Ascending aorta (tissue), 2 donors: ENCODE results near the gene DDI2. TPM values are rescaled to one million over a fixed set of nuclear protein-coding genes. Genes with fewer than 3 reads are reported as not detected.
A peak's percentile ranks its signal among the peaks of the same experiment; 100 is the strongest.

Experiments used
- DNase-seq, 2 donors: peaks; one replicate each; pipeline ENCODE4 v3.0.0-alpha.2; 2019; ENCODE audit warnings: low spot score in 2 of 2
- H3K27ac ChIP-seq, 2 donors: fragments of 200-600 bp; sonication (generic); one replicate each; pipeline ENCODE4 v1.5.1; 2016 to 2017; ENCODE audit warnings: mild to moderate bottlenecking in 1 of 2
- H3K27me3 ChIP-seq: fragments of 200-600 bp; sonication (generic); one replicate; pipeline ENCODE4 v1.5.1; 2017
- H3K36me3 ChIP-seq, 2 donors: fragments of 200-600 bp; sonication (generic); one replicate each; pipeline ENCODE4 v1.5.1; 2016
- H3K4me1 ChIP-seq, 2 donors: fragments of 200-600 bp; sonication (generic); one replicate each; pipeline ENCODE4 v1.5.1; 2016 to 2017; ENCODE audit warnings: mild to moderate bottlenecking in 1 of 2
- H3K4me3 ChIP-seq, 2 donors: fragments of 200-600 bp; sonication (generic); one replicate each; pipeline ENCODE4 v1.5.1; 2016 to 2017; ENCODE audit warnings: mild to moderate bottlenecking in 1 of 2
- H3K9me3 ChIP-seq, 2 donors: fragments of 200-600 bp; sonication (generic); one replicate each; pipeline ENCODE4 v1.5.1; 2016
- CTCF ChIP-seq, 3 experiments: fragments of 200-600 bp in 2 of 3; fragments of 450-650 bp in 1 of 3; sonication (generic) in 2 of 3; IDR thresholded peaks; one replicate each; pipeline ENCODE4 v1.5.1; 2016 to 2019; ENCODE audit warnings: antibody characterized with exemption in 3 of 3, mild to moderate bottlenecking in 1 of 3, moderate library complexity in 1 of 3
- intact Hi-C: fragments of 100-400 bp; cut with DNase I; formaldehyde crosslinking; loops from one replicate; pipeline ENCODE4 v1.15.1; 2023
- total RNA-seq: library from RNA; depleted of rRNA; stranded (reverse); fragments of >200 nt; gene quantifications from one replicate; pipeline ENCODE4 v1.1.0, GENCODE V29; 2016

Gene DDI2
- total RNA-seq, 1 donor from 2014 or later, result 13.0 TPM

- Histone ChIP-seq H3K27me3 (no peaks in the 10 kb centered on the region), H3K4me3 (no peak overlapping the region), H3K4me1 (peaks cover 0 to 12% of the 10 kb centered on the region in 2 donors), H3K27ac (no peak overlapping the region), H3K36me3 (peaks cover 13 to 14% of the 10 kb centered on the region in 2 donors), H3K9me3 (no peaks in the 10 kb centered on the region)
- no peak for TF ChIP-seq CTCF (IDR thresholded peaks at IDR 0.05)
- intact Hi-C loops, result no loop called here
- DNase-seq, result no peak
Measured at GRCh38 chr1:15712168-15712567, 94.9 kb downstream of the DDI2 start.

- DNase-seq, result no peak
- Histone ChIP-seq H3K4me1 (peaks cover 0 to 12% of the 10 kb centered on the region in 2 donors), H3K36me3 (peaks cover 37 to 38% of the 10 kb centered on the region in 2 donors), H3K27me3 (no peaks in the 10 kb centered on the region), H3K27ac (peak overlapping the region; percentile 19 to 33), H3K4me3 (no peak overlapping the region), H3K9me3 (no peaks in the 10 kb centered on the region)
- TF ChIP-seq CTCF (IDR thresholded peaks at IDR 0.05), result no peak
- intact Hi-C loops, result no loop called here
Measured at GRCh38 chr1:15714406-15715136, 97.3 kb downstream of the DDI2 start.

DNA sequence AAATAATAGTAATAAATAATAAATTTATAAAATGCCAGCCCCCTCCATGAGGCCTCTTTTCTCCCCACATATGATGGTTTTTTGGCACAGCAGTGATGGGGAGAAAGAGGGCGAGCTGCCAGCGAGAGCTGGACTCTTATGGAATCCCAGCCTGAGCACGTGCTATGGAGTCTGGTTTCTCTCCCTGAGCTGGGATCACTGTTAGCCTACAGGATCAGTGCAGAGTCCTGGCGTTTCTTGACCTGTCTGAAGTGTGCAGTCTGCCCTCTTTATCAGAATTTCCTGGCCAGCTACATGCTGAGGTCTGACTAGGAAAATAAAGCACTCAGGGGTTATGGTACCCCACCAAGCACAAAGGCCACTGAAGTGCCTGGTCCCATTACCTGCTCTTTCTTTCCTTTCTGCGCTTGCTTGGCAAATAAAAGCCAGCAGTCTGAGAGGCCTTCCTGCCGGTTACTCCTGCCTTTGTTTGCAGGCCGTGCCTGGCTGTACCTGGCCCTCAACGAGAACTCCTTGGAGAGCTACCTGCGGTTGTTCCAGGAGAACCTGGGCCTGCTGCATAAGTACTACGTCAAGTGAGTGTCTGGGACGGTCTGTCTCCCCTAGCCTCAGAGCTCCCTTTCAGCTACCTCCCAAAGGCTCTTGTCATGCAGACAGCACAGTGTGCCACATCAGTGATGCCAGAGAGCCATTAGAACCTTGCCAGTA lies 100.3 kb downstream of the DDI2 start:
- H3K36me3 ChIP-seq, result peaks cover 65 to 67% of the 10 kb centered on the region in 2 donors
- no peaks in the 10 kb centered on the region for H3K27me3 ChIP-seq
- H3K4me3 ChIP-seq, result no peak overlapping the region
- H3K4me1 ChIP-seq, result peaks cover 0 to 12% of the 10 kb centered on the region in 2 donors
- TF ChIP-seq CTCF (IDR thresholded peaks at IDR 0.05), result no peak
- DNase-seq, result no peak
- H3K9me3 ChIP-seq, result no peaks in the 10 kb centered on the region
- intact Hi-C loops, result no loop called here
- H3K27ac ChIP-seq, result no peak overlapping the region

GRCh38 chr1:15718199-15718601 lies 100.9 kb downstream of the DDI2 start:
- Histone ChIP-seq H3K4me1 (peaks cover 0 to 12% of the 10 kb centered on the region in 2 donors), H3K4me3 (no peak overlapping the region), H3K27ac (no peak overlapping the region), H3K36me3 (peaks cover 72 to 74% of the 10 kb centered on the region in 2 donors), H3K27me3 (no peaks in the 10 kb centered on the region), H3K9me3 (no peaks in the 10 kb centered on the region)
- TF ChIP-seq CTCF (IDR thresholded peaks at IDR 0.05), result no peak
- no peak for DNase-seq
- intact Hi-C loops, result no loop called here

Other genes starting within 250 kb of the DDI2 start
- 116 TPM for gene EFHD2, start 207.6 kb upstream of the DDI2 start, total RNA-seq
- not detected for gene CTRC, start 179.0 kb upstream of the DDI2 start, total RNA-seq
- not detected for gene CELA2A, start 160.7 kb upstream of the DDI2 start, total RNA-seq
- not detected for gene CELA2B, start 141.4 kb upstream of the DDI2 start, total RNA-seq
- 15.5 TPM for gene CASP9, start 93.2 kb upstream of the DDI2 start, total RNA-seq
- gene DNAJC16, start 90.6 kb upstream of the DDI2 start, total RNA-seq, result 11.4 TPM
- 1.1 TPM for gene AGMAT, start 32.4 kb upstream of the DDI2 start, total RNA-seq
- gene PLEKHM2, start 66.9 kb downstream of the DDI2 start, total RNA-seq, result 129 TPM
- gene SLC25A34, start 118.8 kb downstream of the DDI2 start, total RNA-seq, result 5.7 TPM
- gene TMEM82, start 125.0 kb downstream of the DDI2 start, total RNA-seq, result not detected
- 641 TPM for gene FBLIM1, start 141.3 kb downstream of the DDI2 start, total RNA-seq
- gene UQCRHL, start 190.2 kb downstream of the DDI2 start, total RNA-seq, result not detected
- 53.9 TPM for gene SPEN, start 230.2 kb downstream of the DDI2 start, total RNA-seq